SKM-1 treated with dmso at 0.1 percent for 144 hours (cell line): ENCODE measurements around the gene GZMM.

ENCODE experiments used
- DNase-seq: peaks from one replicate; lab custom pipeline; 2025; ENCODE audit not compliant: unreplicated experiment; lab: John Stamatoyannopoulos, UW

Gene GZMM

GRCh38 chr19:511101-511851 lies 32.6 kb upstream of the GZMM start:
- DNase-seq = peak; percentile 85

- DNase-seq = no peak
Observed at GRCh38 chr19:512547-513365, 31.1 kb upstream of the GZMM start.

GRCh38 chr19:513368-514165 lies 30.3 kb upstream of the GZMM start:
- DNase-seq = no peak

GRCh38 chr19:514166-514663 lies 29.6 kb upstream of the GZMM start:
- DNase-seq = no peak

- no peak for DNase-seq
Observed at GRCh38 chr19:517721-518597, 25.9 kb upstream of the GZMM start.

GRCh38 chr19:518598-519231 lies 25.1 kb upstream of the GZMM start:
- DNase-seq = no peak

- no peak for DNase-seq
Observed at GRCh38 chr19:519449-519865, 24.4 kb upstream of the GZMM start.

- DNase-seq = no peak
Observed at GRCh38 chr19:522726-523125, 21.1 kb upstream of the GZMM start.

GRCh38 chr19:524062-524674 lies 19.7 kb upstream of the GZMM start:
- no peak for DNase-seq

- no peak for DNase-seq
Observed at GRCh38 chr19:525029-525428, 18.8 kb upstream of the GZMM start.

- no peak for DNase-seq
Observed at GRCh38 chr19:525857-526419, 17.9 kb upstream of the GZMM start.

GRCh38 chr19:530134-531008 lies 13.5 kb upstream of the GZMM start:
- DNase-seq = no peak

- DNase-seq = peak; percentile 74
Observed at GRCh38 chr19:531009-531752, 12.7 kb upstream of the GZMM start.

- no peak for DNase-seq
Observed at GRCh38 chr19:531753-532560, 11.9 kb upstream of the GZMM start, which contains the start of gene CDC34. Gene CDC34, plus strand, starts transcription at chr19:531760. Its CDS starts 172 bp downstream, at chr19:531932.

- peak; percentile 36 for DNase-seq
Observed at GRCh38 chr19:532561-533363, 11.1 kb upstream of the GZMM start.
